Activated T-helper 2 cell treated with anti-CD3 and anti-CD28 coated beads, Interferon-gamma antibody, Interleukin-2, Interleukin-4, amounts not matched to agents 10 μg/mL and 5 μg/mL and 100 μg/mL, durations not matched to agents 14 hours and 24 hours and 36 hours (primary cell): ENCODE measurements around the gene SUGCT. TPM values are rescaled to one million over a fixed set of nuclear protein-coding genes. Genes with fewer than 3 reads are reported as not detected.

Source experiments
- DNase-seq: peaks from one replicate; pipeline ENCODE4 v3.0.0; 2021; ENCODE audit warnings: low spot score
- H3K27ac Mint-ChIP-seq: one replicate; pipeline ENCODE4 v1.8.0; 2021; ENCODE audit warnings: mixed read lengths
- H3K27me3 Mint-ChIP-seq: one replicate; pipeline ENCODE4 v1.8.0; 2021; ENCODE audit warnings: low read depth, mixed read lengths
- H3K36me3 Mint-ChIP-seq: one replicate; pipeline ENCODE4 v1.8.0; 2021; ENCODE audit warnings: low read depth, mixed read lengths
- H3K4me1 Mint-ChIP-seq: one replicate; pipeline ENCODE4 v1.8.0; 2021; ENCODE audit warnings: low read depth, mixed read lengths
- H3K4me3 Mint-ChIP-seq: one replicate; pipeline ENCODE4 v1.8.0; 2021; ENCODE audit warnings: low read depth, mild to moderate bottlenecking, moderate library complexity, mixed read lengths
- H3K9me3 Mint-ChIP-seq: one replicate; pipeline ENCODE4 v1.8.0; 2021; ENCODE audit warnings: mixed read lengths
- intact Hi-C: fragments of 100-400 bp; cut with micrococcal nuclease; formaldehyde crosslinking; loops from one replicate; pipeline ENCODE4 v1.15.1; 2023
- total RNA-seq: library from RNA; stranded (reverse); gene quantifications from 2 replicates; pipeline ENCODE4 v1.2.3, GENCODE V29; 2022

SUGCT gene
- total RNA-seq, 1 donor from 2014 or later = 0.43 TPM

- Mint-ChIP-seq H3K4me3 (no peak overlapping the region), H3K9me3 (no peaks in the 10 kb centered on the region), H3K27me3 (no peaks in the 10 kb centered on the region)
Observed at GRCh38 chr7:40546616-40547501, 412.1 kb downstream of the SUGCT start.

GRCh38 chr7:40549372-40550039, 414.7 kb downstream of the SUGCT start:
- Mint-ChIP-seq H3K36me3 (no peaks in the 10 kb centered on the region), H3K4me1 (peaks cover 5% of the 10 kb centered on the region), H3K4me3 (no peak overlapping the region), H3K27me3 (no peaks in the 10 kb centered on the region), H3K9me3 (no peaks in the 10 kb centered on the region), H3K27ac (no peak overlapping the region)
- no peak for DNase-seq
- intact Hi-C loops = no loop called here

More at GRCh38 chr7:40546616-40547501, 412.1 kb downstream of the SUGCT start:
- Mint-ChIP-seq H3K27ac (no peak overlapping the region), H3K36me3 (no peaks in the 10 kb centered on the region), H3K4me1 (peaks cover 4% of the 10 kb centered on the region)
- intact Hi-C loops = no loop called here
- no peak for DNase-seq

GRCh38 chr7:40551685-40552576, 417.1 kb downstream of the SUGCT start:
- H3K4me3 Mint-ChIP-seq = no peak overlapping the region
- no peaks in the 10 kb centered on the region for H3K9me3 Mint-ChIP-seq
- H3K4me1 Mint-ChIP-seq = peaks cover 5% of the 10 kb centered on the region
- H3K27ac Mint-ChIP-seq = no peak overlapping the region
- DNase-seq = no peak
- intact Hi-C loops = no loop called here
- no peaks in the 10 kb centered on the region for H3K36me3 Mint-ChIP-seq
- peaks cover 2% of the 10 kb centered on the region for H3K27me3 Mint-ChIP-seq

GRCh38 chr7:40560672-40561071, 425.9 kb downstream of the SUGCT start:
- peaks cover 2% of the 10 kb centered on the region for H3K27me3 Mint-ChIP-seq
- H3K36me3 Mint-ChIP-seq = no peaks in the 10 kb centered on the region
- H3K4me1 Mint-ChIP-seq = no peaks in the 10 kb centered on the region
- no peak overlapping the region for H3K27ac Mint-ChIP-seq
- no peak for DNase-seq
- no peak overlapping the region for H3K4me3 Mint-ChIP-seq
- intact Hi-C loops = no loop called here
- no peaks in the 10 kb centered on the region for H3K9me3 Mint-ChIP-seq

GRCh38 chr7:40566879-40567278, 432.1 kb downstream of the SUGCT start:
- no peak overlapping the region for H3K4me3 Mint-ChIP-seq
- H3K27me3 Mint-ChIP-seq = no peaks in the 10 kb centered on the region
- no peaks in the 10 kb centered on the region for H3K9me3 Mint-ChIP-seq
- H3K27ac Mint-ChIP-seq = no peak overlapping the region
- H3K36me3 Mint-ChIP-seq = no peaks in the 10 kb centered on the region
- intact Hi-C loops = no loop called here
- H3K4me1 Mint-ChIP-seq = no peaks in the 10 kb centered on the region
- no peak for DNase-seq

GRCh38 chr7:40569326-40569725, 434.5 kb downstream of the SUGCT start:
- intact Hi-C loops = no loop called here
- no peak for DNase-seq
- no peaks in the 10 kb centered on the region for H3K4me1 Mint-ChIP-seq
- H3K36me3 Mint-ChIP-seq = no peaks in the 10 kb centered on the region
- H3K27me3 Mint-ChIP-seq = no peaks in the 10 kb centered on the region
- no peak overlapping the region for H3K27ac Mint-ChIP-seq
- no peaks in the 10 kb centered on the region for H3K9me3 Mint-ChIP-seq
- H3K4me3 Mint-ChIP-seq = no peak overlapping the region

- H3K9me3 Mint-ChIP-seq = no peaks in the 10 kb centered on the region
- intact Hi-C loops = no loop called here
- H3K4me1 Mint-ChIP-seq = no peaks in the 10 kb centered on the region
- no peak overlapping the region for H3K4me3 Mint-ChIP-seq
- no peak overlapping the region for H3K27ac Mint-ChIP-seq
- no peak for DNase-seq
- no peaks in the 10 kb centered on the region for H3K27me3 Mint-ChIP-seq
- no peaks in the 10 kb centered on the region for H3K36me3 Mint-ChIP-seq
Observed at GRCh38 chr7:40570223-40570622, 435.4 kb downstream of the SUGCT start.

- Mint-ChIP-seq H3K27ac (no peak overlapping the region), H3K9me3 (no peaks in the 10 kb centered on the region), H3K36me3 (no peaks in the 10 kb centered on the region), H3K27me3 (no peaks in the 10 kb centered on the region), H3K4me1 (no peaks in the 10 kb centered on the region), H3K4me3 (no peak overlapping the region)
- intact Hi-C loops = no loop called here
- DNase-seq = no peak
Observed at GRCh38 chr7:40571796-40572195, 437.0 kb downstream of the SUGCT start.

GRCh38 chr7:40572810-40573465, 438.1 kb downstream of the SUGCT start:
- Mint-ChIP-seq H3K4me3 (no peak overlapping the region), H3K4me1 (no peaks in the 10 kb centered on the region), H3K9me3 (no peaks in the 10 kb centered on the region), H3K27ac (no peak overlapping the region), H3K36me3 (no peaks in the 10 kb centered on the region), H3K27me3 (no peaks in the 10 kb centered on the region)
- DNase-seq = no peak
- intact Hi-C loops = no loop called here

GRCh38 chr7:40579401-40579800, 444.6 kb downstream of the SUGCT start:
- intact Hi-C loops = no loop called here
- no peaks in the 10 kb centered on the region for H3K36me3 Mint-ChIP-seq
- H3K9me3 Mint-ChIP-seq = no peaks in the 10 kb centered on the region
- no peak overlapping the region for H3K4me3 Mint-ChIP-seq
- H3K4me1 Mint-ChIP-seq = no peaks in the 10 kb centered on the region
- no peaks in the 10 kb centered on the region for H3K27me3 Mint-ChIP-seq
- no peak overlapping the region for H3K27ac Mint-ChIP-seq
- DNase-seq = no peak

GRCh38 chr7:40580776-40581175, 446.0 kb downstream of the SUGCT start:
- Mint-ChIP-seq H3K4me1 (no peaks in the 10 kb centered on the region), H3K36me3 (no peaks in the 10 kb centered on the region), H3K9me3 (no peaks in the 10 kb centered on the region), H3K4me3 (no peak overlapping the region), H3K27me3 (no peaks in the 10 kb centered on the region), H3K27ac (no peak overlapping the region)
- DNase-seq = no peak
- intact Hi-C loops = no loop called here

GRCh38 chr7:40582539-40582938, 447.7 kb downstream of the SUGCT start:
- Mint-ChIP-seq H3K4me3 (no peak overlapping the region), H3K36me3 (no peaks in the 10 kb centered on the region), H3K4me1 (no peaks in the 10 kb centered on the region), H3K9me3 (no peaks in the 10 kb centered on the region), H3K27me3 (no peaks in the 10 kb centered on the region), H3K27ac (no peak overlapping the region)
- intact Hi-C loops = no loop called here
- DNase-seq = no peak
